Measurements from ENCODE around the gene TXLNA. TPM values are rescaled to one million over a fixed set of nuclear protein-coding genes. Genes with fewer than 3 reads are reported as not detected.

TXLNA gene
- total and polyA plus RNA-seq, 2 experiments from 2014 or later = 15.2 to 52.1 TPM

DNA sequence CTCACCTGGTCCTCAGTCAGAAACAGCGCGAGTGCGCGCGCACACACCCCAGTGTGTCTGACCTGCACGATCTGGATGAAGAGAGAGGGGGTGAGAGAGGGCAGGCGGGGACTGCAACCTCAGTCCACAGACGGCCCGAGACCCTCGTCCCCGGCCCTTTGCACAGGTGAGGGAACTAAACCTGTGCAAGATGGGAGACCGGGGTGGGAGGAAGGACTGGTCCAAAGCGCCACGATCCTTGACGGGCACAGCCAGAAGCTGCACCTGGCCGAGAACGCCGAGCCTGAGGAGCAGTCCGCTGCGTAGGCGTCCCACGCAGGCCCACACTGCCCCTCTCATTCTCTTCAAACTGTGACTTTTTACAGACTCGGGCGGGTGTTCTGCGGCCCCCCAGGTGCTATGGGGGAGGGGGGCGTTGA is 25.5 kb downstream of the TXLNA start:
- Histone ChIP-seq H3K79me2 (replicated peaks; ENCODE audit: insufficient read depth) (no peaks in the 10 kb centered on the region), H3K36me3 (ENCODE audit: insufficient read depth) (no peaks in the 10 kb centered on the region), H4K20me1 (replicated peaks; ENCODE audit: insufficient read depth) (no peaks in the 10 kb centered on the region), H3K27ac (ENCODE audit: low read depth) (no peak overlapping the region), H3K4me2 (peak overlapping the region; percentile 99), H3K4me3 (peak overlapping the region; percentile 89), H3K4me1 (ENCODE audit: insufficient read depth) (peaks cover 17% of the 10 kb centered on the region), H3K27me3 (ENCODE audit: insufficient read depth) (peaks cover 28% of the 10 kb centered on the region), H3F3A (replicated peaks; ENCODE audit: low read depth) (peaks cover 20% of the 10 kb centered on the region; the same call in 1 of the 2 replicates), H2AFZ (peak overlapping the region; percentile 99), H3K9me2 (ENCODE audit: insufficient read depth) (no peaks in the 10 kb centered on the region)
- Mint-ChIP-seq H3K4me3 (peak overlapping the region; percentile 96), H3K9me3 (peaks cover 2% of the 10 kb centered on the region; the same call in 2 of the 3 replicates), H3K27me3 (ENCODE audit: insufficient read depth, low read depth, poor library complexity) (peaks cover 44% of the 10 kb centered on the region), H3K4me1 (peaks cover 21% of the 10 kb centered on the region), H3K36me3 (ENCODE audit: low read depth) (peaks cover 14% of the 10 kb centered on the region; the same call in 2 of the 3 replicates), H3K27ac (no peak overlapping the region; the same call in 1 of the 2 replicates)
- ATAC-seq = peak; percentile 4
- DNase-seq (ENCODE audit: low spot score) = peak; percentile 48
- TF ChIP-seq, protein P1, sequence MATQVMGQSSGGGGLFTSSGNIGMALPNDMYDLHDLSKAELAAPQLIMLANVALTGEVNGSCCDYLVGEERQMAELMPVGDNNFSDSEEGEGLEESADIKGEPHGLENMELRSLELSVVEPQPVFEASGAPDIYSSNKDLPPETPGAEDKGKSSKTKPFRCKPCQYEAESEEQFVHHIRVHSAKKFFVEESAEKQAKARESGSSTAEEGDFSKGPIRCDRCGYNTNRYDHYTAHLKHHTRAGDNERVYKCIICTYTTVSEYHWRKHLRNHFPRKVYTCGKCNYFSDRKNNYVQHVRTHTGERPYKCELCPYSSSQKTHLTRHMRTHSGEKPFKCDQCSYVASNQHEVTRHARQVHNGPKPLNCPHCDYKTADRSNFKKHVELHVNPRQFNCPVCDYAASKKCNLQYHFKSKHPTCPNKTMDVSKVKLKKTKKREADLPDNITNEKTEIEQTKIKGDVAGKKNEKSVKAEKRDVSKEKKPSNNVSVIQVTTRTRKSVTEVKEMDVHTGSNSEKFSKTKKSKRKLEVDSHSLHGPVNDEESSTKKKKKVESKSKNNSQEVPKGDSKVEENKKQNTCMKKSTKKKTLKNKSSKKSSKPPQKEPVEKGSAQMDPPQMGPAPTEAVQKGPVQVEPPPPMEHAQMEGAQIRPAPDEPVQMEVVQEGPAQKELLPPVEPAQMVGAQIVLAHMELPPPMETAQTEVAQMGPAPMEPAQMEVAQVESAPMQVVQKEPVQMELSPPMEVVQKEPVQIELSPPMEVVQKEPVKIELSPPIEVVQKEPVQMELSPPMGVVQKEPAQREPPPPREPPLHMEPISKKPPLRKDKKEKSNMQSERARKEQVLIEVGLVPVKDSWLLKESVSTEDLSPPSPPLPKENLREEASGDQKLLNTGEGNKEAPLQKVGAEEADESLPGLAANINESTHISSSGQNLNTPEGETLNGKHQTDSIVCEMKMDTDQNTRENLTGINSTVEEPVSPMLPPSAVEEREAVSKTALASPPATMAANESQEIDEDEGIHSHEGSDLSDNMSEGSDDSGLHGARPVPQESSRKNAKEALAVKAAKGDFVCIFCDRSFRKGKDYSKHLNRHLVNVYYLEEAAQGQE (IDR thresholded peaks at IDR 0.05; ENCODE audit: unreplicated experiment) = no peak
- TF ChIP-seq NANOG (IDR thresholded peaks at IDR 0.05; ENCODE audit: borderline replicate concordance) = no peak
- TF ChIP-seq ZNF331 (CRISPR knock-in tag; IDR thresholded peaks at IDR 0.05; ENCODE audit: low read depth) = no peak
- no peak for TF ChIP-seq CREB1 (CRISPR knock-in tag; IDR thresholded peaks at IDR 0.05; ENCODE audit: low read depth)
- no peak for TF ChIP-seq EZH2 (IDR thresholded peaks at IDR 0.05; ENCODE audit: low read depth, unreplicated experiment)
- no peak for TF ChIP-seq JUNB (IDR thresholded peaks at IDR 0.05; ENCODE audit: unreplicated experiment)
- TF ChIP-seq CTCF (conservative IDR thresholded peaks at IDR 0.05; ENCODE audit: low read depth in 2 of 2) = no peak
- TF ChIP-seq, protein P2, sequence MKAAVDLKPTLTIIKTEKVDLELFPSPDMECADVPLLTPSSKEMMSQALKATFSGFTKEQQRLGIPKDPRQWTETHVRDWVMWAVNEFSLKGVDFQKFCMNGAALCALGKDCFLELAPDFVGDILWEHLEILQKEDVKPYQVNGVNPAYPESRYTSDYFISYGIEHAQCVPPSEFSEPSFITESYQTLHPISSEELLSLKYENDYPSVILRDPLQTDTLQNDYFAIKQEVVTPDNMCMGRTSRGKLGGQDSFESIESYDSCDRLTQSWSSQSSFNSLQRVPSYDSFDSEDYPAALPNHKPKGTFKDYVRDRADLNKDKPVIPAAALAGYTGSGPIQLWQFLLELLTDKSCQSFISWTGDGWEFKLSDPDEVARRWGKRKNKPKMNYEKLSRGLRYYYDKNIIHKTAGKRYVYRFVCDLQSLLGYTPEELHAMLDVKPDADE (IDR thresholded peaks at IDR 0.05) = no peak
- TF ChIP-seq ZNF462 (CRISPR knock-in tag; IDR thresholded peaks at IDR 0.05) = no peak
- no peak for TF ChIP-seq POLR2AphosphoS5 (IDR thresholded peaks at IDR 0.05; ENCODE audit: low read depth)
- no peak for TF ChIP-seq STAT1 (IDR thresholded peaks at IDR 0.05; ENCODE audit: unreplicated experiment)
- TF ChIP-seq ZNF114 (CRISPR knock-in tag; IDR thresholded peaks at IDR 0.05) = no peak
- no peak for TF ChIP-seq EZH2phosphoT487 (IDR thresholded peaks at IDR 0.05; ENCODE audit: unreplicated experiment)

All from GM23338 (cell line).